NOMO-1 (cell line): ENCODE measurements around the gene RALGDS.
"Not testable (repeated sequence)": the region's sequence is repeated elsewhere in the genome, so short reads cannot be mapped to it uniquely, and the experiment has no call there.

Experiments used
- DNase-seq, 2 experiments: peaks; one replicate each; lab custom pipeline; 2025; ENCODE audit not compliant: unreplicated experiment in 2 of 2; lab: John Stamatoyannopoulos, UW

Gene RALGDS

GRCh38 chr9:133121198-133121914 lies at the start of gene RALGDS:
Gene RALGDS (minus strand): TSS chr9:133121240. CDS start chr9:133121154, 86 bp downstream.
- DNase-seq = peak; percentile 90 to 95

- DNase-seq = no peak
These were observed 49.7 kb upstream of the RALGDS start for GRCh38 chr9:133170716-133171115.

GRCh38 chr9:133169687-133170086 lies 48.6 kb upstream of the RALGDS start:
- DNase-seq = not testable (repeated sequence)

GRCh38 chr9:133169102-133169501 lies 48.1 kb upstream of the RALGDS start:
- DNase-seq = no peak

GRCh38 chr9:133168432-133168831 lies 47.4 kb upstream of the RALGDS start:
- no peak for DNase-seq

- DNase-seq = no peak
These were observed 46.7 kb upstream of the RALGDS start for GRCh38 chr9:133167769-133168168.

GRCh38 chr9:133167096-133167730 lies 46.2 kb upstream of the RALGDS start:
- DNase-seq = no peak

GRCh38 chr9:133166392-133166791 lies 45.4 kb upstream of the RALGDS start:
- no peak for DNase-seq

- DNase-seq = no peak
These were observed 44.4 kb upstream of the RALGDS start for GRCh38 chr9:133165452-133165730.

GRCh38 chr9:133164191-133164590 lies 43.2 kb upstream of the RALGDS start:
- DNase-seq = no peak

GRCh38 chr9:133163504-133164172 lies 42.6 kb upstream of the RALGDS start, which contains the start of gene GBGT1:
Gene GBGT1 (minus strand): TSS chr9:133163914. CDS start chr9:133162412, 1,502 bp downstream.
- DNase-seq = peak; percentile 75 to 76

GRCh38 chr9:133162861-133163503 lies 41.9 kb upstream of the RALGDS start:
- DNase-seq = no peak

GRCh38 chr9:133161547-133161950 lies 40.5 kb upstream of the RALGDS start:
- no peak for DNase-seq

GRCh38 chr9:133160742-133161546 lies 39.9 kb upstream of the RALGDS start:
- peak; percentile 26 to 48 for DNase-seq

GRCh38 chr9:133158695-133159094 lies 37.7 kb upstream of the RALGDS start:
- no peak for DNase-seq

GRCh38 chr9:133155156-133155555 lies 34.1 kb upstream of the RALGDS start:
- DNase-seq = no peak

- no peak for DNase-seq
These were observed 33.3 kb upstream of the RALGDS start for GRCh38 chr9:133154097-133154989.

GRCh38 chr9:133153227-133154096 lies 32.4 kb upstream of the RALGDS start:
- DNase-seq = no peak
